ENCODE measurements around the gene DOP1B.

DOP1B gene

GRCh38 chr21:36205962-36206361 is 49.3 kb downstream of the DOP1B start:
- no peak for DNase-seq

Data from hematopoietic multipotent progenitor cell treated with erythropoietin and hydrocortisone succinate and interleukin-3 and kit ligand, for 6 days (in vitro differentiated cells).